Psoas muscle (tissue), 8 donors: Measurements from ENCODE around the gene SMYD1. TPM values are rescaled to one million over a fixed set of nuclear protein-coding genes. Genes with fewer than 3 reads are reported as not detected.

ENCODE experiments used
- ATAC-seq, 4 donors: fragments of 200-7000 bp; cut with Tn5 transposase; one replicate each; pipeline ENCODE4 v1.9.1; 2020; ENCODE audit warnings: moderate library complexity in 3 of 4, mild to moderate bottlenecking in 2 of 4
- DNase-seq, 2 donors: peaks; one replicate each; pipeline ENCODE4 v3.0.0-alpha.2; 2020
- H3K27ac ChIP-seq: fragments of 200-600 bp; one replicate; pipeline ENCODE4 v1.8.0; 2022
- H3K27me3 ChIP-seq, 3 donors: fragments of 200-600 bp in 1 of 3; one replicate each; pipeline versions ENCODE4 v1.6.1 to v1.8.0; 2013 to 2022; ENCODE audit warnings: low read length in 2 of 3, mild to moderate bottlenecking in 2 of 3, moderate library complexity in 1 of 3; ENCODE audit not compliant: insufficient read depth in 3 of 3
- H3K36me3 ChIP-seq, 2 donors: fragments of 200-600 bp in 1 of 2; one replicate each; pipeline versions ENCODE4 v1.6.1 to v1.8.0; 2013 to 2022; ENCODE audit warnings: low read depth in 1 of 2, mild to moderate bottlenecking in 1 of 2, moderate library complexity in 1 of 2; ENCODE audit not compliant: insufficient read depth in 1 of 2
- H3K4me1 ChIP-seq: fragments of 200-600 bp; one replicate; pipeline ENCODE4 v1.8.0; 2022
- H3K4me3 ChIP-seq: fragments of 200-600 bp; one replicate; pipeline ENCODE4 v1.8.0; 2022; ENCODE audit warnings: mild to moderate bottlenecking
- H3K9me3 ChIP-seq: fragments of 200-600 bp; one replicate; pipeline ENCODE4 v1.8.0; 2022
- WGBS, 3 donors: extraction: QIAGEN DNeasy Blood & Tissue Kit; methylation state at CpG; one replicate each; pipeline versions ENCODE4 v1.1.6 to v1.1.7; 2013; 5-methylcytosine and 5-hydroxymethylcytosine counted together
- intact Hi-C, 2 donors: fragments of 100-400 bp; cut with DNase I; formaldehyde crosslinking; loops; one replicate each; pipeline versions ENCODE4 v1.11.0 to v1.14.2; 2022
- polyA plus RNA-seq, 3 donors: library from polyadenylated mRNA; stranded (reverse); fragments of 200-250 nt; gene quantifications; one replicate each; pipeline ENCODE4 v1.2.3, GENCODE V29; 2013
- total RNA-seq, 4 donors: library from RNA; stranded (reverse); fragmentation: NEBNext Ultra II Directional in 2 of 4; extraction: Animal tissue kit (Norgen Biotek cat#: 25700) in 2 of 4; gene quantifications; one replicate each; pipeline versions ENCODE4 v1.2.1 to v1.2.4, GENCODE V29; 2021 to 2023
- TF ChIP-seq, protein P1 (sequence below): fragments of 200-600 bp; IDR thresholded peaks from one replicate; pipeline ENCODE4 v1.8.0; 2022; ENCODE audit warnings: antibody characterized with exemption
- donor health status: healthy with polysubstance abuse.
- donor health status: DM: no; HTN: no; CAD: no; lungs with moderate emphysema.
- donor health status: Bipolar disorder and iron deficiency.
- donor health status: healthy.
- donor health status: DM: yes; HTN: yes; CAD: no.
- donor health status: DM: no; HTN: no; CAD: no.
- donor health status: DM: no; HTN: no; CAD: no.
- donor health status: DM: yes; HTN: yes; CAD: no.

SMYD1 gene
- total and polyA plus RNA-seq, 7 donors, result 8.0 to 325 (median 143) TPM

DNA sequence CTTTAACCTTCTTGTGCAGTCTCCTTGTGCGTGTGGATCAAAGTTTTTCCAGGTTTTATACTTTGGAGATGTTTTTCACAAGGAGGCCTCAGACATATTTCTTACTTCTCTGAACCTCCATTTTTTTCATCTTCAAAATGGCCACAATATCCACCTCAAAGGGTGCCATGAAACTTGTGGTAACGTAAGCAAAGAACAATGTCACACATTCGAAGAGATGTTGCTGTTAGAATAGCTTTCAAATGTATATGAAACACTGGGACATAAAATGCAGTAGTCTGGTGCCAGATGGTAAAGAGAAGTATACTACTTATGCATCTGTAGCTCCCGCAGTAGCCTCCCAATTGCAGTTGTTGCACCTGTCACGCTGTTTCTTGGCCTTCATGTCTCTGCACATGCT, 9.4 kb upstream of the SMYD1 start:
- DNase-seq, result no peak
- WGBS, 3 donors, result 80 to 84% (median 80%) methylated on average over 5 of the region's 5 CpGs
- TF ChIP-seq, protein P1, sequence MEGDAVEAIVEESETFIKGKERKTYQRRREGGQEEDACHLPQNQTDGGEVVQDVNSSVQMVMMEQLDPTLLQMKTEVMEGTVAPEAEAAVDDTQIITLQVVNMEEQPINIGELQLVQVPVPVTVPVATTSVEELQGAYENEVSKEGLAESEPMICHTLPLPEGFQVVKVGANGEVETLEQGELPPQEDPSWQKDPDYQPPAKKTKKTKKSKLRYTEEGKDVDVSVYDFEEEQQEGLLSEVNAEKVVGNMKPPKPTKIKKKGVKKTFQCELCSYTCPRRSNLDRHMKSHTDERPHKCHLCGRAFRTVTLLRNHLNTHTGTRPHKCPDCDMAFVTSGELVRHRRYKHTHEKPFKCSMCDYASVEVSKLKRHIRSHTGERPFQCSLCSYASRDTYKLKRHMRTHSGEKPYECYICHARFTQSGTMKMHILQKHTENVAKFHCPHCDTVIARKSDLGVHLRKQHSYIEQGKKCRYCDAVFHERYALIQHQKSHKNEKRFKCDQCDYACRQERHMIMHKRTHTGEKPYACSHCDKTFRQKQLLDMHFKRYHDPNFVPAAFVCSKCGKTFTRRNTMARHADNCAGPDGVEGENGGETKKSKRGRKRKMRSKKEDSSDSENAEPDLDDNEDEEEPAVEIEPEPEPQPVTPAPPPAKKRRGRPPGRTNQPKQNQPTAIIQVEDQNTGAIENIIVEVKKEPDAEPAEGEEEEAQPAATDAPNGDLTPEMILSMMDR, result no peak
- ATAC-seq, result no peak
- Histone ChIP-seq H3K27ac (no peak overlapping the region), H3K9me3 (no peaks in the 10 kb centered on the region), H3K4me1 (peaks cover 16% of the 10 kb centered on the region), H3K36me3 (no peaks in the 10 kb centered on the region), H3K4me3 (no peak overlapping the region), H3K27me3 (no peaks in the 10 kb centered on the region)
- intact Hi-C loops, result loop anchor here in 1 of 2 donors (2.0 to 5.0 kb wide), 3 partner anchors 39 to 129 kb away; no protein-coding TSS in a partner anchor

DNA sequence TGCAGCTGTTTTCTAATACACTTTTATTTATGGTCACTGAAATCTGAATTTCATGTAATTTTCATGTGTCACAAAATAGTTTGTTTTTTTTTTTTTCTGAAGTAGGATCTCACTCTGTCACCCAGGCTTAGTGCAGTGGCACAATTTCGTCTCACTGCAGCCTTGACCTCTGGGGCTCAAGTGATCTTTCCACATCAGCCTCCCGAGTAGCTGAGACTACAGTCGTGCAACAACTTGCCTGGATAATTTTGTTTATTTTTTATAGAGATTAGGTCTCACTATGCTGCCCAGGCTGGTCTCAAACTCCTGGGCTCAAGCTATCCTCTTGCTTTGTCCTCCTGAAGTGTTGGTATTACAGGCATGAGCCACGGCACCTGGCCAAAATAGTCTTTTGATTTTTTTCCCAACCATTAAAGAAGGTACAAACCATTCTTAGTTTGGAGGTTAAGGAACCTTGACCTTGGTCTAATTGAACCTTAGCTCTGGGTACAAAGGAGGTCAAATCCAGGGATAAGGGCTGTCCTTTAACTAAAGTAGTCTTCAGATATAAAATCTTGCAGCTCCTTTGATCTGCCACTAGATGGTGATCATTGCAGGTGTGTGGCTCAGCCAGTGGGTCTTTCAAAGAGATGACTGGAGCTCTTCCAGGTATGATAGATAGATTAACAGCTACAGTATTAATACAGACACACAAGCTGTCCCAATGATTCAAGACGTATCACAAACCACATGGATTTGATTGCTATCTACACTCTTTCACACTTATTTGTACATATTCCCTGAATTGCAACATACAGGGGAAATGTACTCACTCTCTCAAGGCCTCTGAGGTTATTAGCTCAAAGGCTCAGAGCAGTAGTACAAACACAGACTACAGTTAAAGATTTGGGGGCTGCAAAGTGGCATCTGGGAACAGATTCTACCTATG, 7.4 kb upstream of the SMYD1 start:
- ATAC-seq, result peak; percentile 51 to 66 (median 60)
- TF ChIP-seq, protein P1, result peak; percentile 84
- Histone ChIP-seq H3K36me3 (no peaks in the 10 kb centered on the region), H3K9me3 (no peaks in the 10 kb centered on the region), H3K27ac (no peak overlapping the region), H3K4me1 (peaks cover 5% of the 10 kb centered on the region), H3K27me3 (no peaks in the 10 kb centered on the region), H3K4me3 (no peak overlapping the region)
- intact Hi-C loops, result loop anchor here (1.0 to 5.0 kb wide), 5 partner anchors 37 to 127 kb away; no protein-coding TSS in a partner anchor
- 40 to 54% (median 40%) methylated on average over 5 of the region's 5 CpGs for WGBS, 3 donors
- no peak for DNase-seq

DNA sequence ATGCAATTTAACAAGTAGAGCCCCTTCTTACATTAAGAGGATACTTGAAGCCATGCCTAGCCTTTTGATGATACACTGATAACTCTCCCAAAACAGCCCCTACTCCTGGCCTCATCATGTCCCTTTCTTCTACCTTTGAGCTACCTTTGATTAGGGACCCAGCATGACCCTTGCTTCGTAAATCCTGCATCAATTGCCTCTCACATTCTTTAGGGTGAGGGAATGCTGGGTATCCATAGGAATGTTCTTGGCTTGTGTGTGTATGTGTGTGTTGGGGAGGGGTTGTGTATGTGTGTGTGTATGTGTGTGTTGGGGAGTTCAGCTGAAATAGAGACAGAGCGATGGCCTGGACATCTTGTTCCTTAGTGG, 6.7 kb upstream of the SMYD1 start:
- no peak overlapping the region for H3K4me3 ChIP-seq
- no peaks in the 10 kb centered on the region for H3K9me3 ChIP-seq
- H3K36me3 ChIP-seq, result no peaks in the 10 kb centered on the region
- intact Hi-C loops, result loop anchor here in 1 of 2 donors (1.0 to 5.0 kb wide), 2 partner anchors 41 to 99 kb away; no protein-coding TSS in a partner anchor
- TF ChIP-seq, protein P1, result no peak
- H3K4me1 ChIP-seq, result peaks cover 4% of the 10 kb centered on the region
- no peak for DNase-seq
- no peak for ATAC-seq
- no peak overlapping the region for H3K27ac ChIP-seq
- no peaks in the 10 kb centered on the region for H3K27me3 ChIP-seq
- WGBS, 3 donors, result 61 to 88% (median 62%) methylated on average over 2 of the region's 2 CpGs

DNA sequence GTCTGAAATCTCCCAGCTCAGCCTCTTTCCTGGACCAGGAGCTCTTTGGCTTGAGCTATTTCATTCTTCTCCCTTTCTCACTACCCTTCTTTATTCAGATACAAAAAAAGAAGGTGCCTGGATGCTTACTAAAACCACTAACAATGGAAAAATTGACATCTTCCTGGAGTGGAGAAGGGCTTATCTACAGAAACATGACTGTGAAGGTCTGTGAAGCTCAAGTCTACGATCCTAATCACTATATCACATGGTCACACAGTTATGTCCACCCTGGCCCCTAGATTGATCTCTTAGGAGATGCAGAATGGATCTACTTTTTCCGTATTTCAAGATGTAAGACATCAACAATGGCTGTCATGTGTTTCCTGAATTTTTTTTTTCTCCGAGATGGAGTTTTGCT, 6.3 kb upstream of the SMYD1 start:
- H3K9me3 ChIP-seq, result no peaks in the 10 kb centered on the region
- ATAC-seq (no peak), DNase-seq (no peak)
- H3K4me3 ChIP-seq, result no peak overlapping the region
- no peak overlapping the region for H3K27ac ChIP-seq
- intact Hi-C loops, result loop anchor here in 1 of 2 donors (5.0 kb wide), 1 partner anchor 41 kb away; no protein-coding TSS in a partner anchor
- WGBS, 3 donors, result 81 to 95% (median 90%) methylated on average over 3 of the region's 3 CpGs
- H3K36me3 ChIP-seq, result no peaks in the 10 kb centered on the region
- no peaks in the 10 kb centered on the region for H3K27me3 ChIP-seq
- peaks cover under 1% of the 10 kb centered on the region for H3K4me1 ChIP-seq
- TF ChIP-seq, protein P1, result no peak
